Measurements from ENCODE around the gene WNT9A. TPM values are rescaled to one million over a fixed set of nuclear protein-coding genes. Genes with fewer than 3 reads are reported as not detected.
A peak's percentile ranks its signal among the peaks of the same experiment; 100 is the strongest.

Gene WNT9A
- total RNA-seq, 2 donors from 2014 or later = 1.4 to 2.0 TPM

DNA sequence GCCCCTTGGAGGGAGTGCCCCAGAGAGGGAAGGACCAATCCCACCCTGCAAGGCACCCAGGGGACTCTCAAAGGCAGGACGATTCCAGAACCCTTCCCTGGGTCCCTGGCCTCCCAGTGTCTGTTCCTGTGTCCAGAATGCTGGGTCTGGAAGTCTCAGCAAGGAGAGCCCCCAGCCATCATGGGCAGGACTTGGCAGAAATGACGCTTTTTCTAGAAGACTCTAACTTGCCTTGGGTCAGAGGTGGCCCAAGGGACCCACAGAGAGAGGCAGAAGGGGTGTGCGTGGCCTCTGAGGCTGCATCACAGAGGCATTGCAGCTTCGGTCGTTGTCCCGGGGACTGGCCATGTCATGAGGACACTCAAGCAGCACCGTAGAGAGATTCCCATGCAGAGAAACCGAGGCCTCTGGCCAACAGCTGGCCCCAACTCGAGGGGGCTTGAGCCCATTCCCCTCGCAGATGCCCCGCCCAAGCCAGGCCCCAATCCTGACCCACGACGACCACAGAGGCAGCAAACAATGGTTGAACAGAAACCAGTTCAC, 57.8 kb downstream of the WNT9A start:
- Histone ChIP-seq H3K4me3 (no peak overlapping the region), H3K27me3 (replicated peaks; ENCODE audit: insufficient read depth) (no peaks in the 10 kb centered on the region), H3K36me3 (no peaks in the 10 kb centered on the region), H3K4me1 (replicated peaks) (peaks cover 8% of the 10 kb centered on the region), H3K27ac (no peak overlapping the region), H3K9me3 (no peaks in the 10 kb centered on the region)
- no peak for TF ChIP-seq POLR2AphosphoS5 (IDR thresholded peaks at IDR 0.05)
- TF ChIP-seq, protein P1, sequence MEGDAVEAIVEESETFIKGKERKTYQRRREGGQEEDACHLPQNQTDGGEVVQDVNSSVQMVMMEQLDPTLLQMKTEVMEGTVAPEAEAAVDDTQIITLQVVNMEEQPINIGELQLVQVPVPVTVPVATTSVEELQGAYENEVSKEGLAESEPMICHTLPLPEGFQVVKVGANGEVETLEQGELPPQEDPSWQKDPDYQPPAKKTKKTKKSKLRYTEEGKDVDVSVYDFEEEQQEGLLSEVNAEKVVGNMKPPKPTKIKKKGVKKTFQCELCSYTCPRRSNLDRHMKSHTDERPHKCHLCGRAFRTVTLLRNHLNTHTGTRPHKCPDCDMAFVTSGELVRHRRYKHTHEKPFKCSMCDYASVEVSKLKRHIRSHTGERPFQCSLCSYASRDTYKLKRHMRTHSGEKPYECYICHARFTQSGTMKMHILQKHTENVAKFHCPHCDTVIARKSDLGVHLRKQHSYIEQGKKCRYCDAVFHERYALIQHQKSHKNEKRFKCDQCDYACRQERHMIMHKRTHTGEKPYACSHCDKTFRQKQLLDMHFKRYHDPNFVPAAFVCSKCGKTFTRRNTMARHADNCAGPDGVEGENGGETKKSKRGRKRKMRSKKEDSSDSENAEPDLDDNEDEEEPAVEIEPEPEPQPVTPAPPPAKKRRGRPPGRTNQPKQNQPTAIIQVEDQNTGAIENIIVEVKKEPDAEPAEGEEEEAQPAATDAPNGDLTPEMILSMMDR (IDR thresholded peaks at IDR 0.05) = no peak
- TF ChIP-seq POLR2A (IDR thresholded peaks at IDR 0.05) = no peak
- intact Hi-C loops (cut with DNase I) = loop anchor here (5.0 to 10.0 kb wide), 3 partner anchors 52 to 125 kb away; no protein-coding TSS in a partner anchor
- peak; percentile 2 for DNase-seq (ENCODE audit: low spot score)
- 82% methylated on average over 13 of the region's 13 CpGs for WGBS

DNA sequence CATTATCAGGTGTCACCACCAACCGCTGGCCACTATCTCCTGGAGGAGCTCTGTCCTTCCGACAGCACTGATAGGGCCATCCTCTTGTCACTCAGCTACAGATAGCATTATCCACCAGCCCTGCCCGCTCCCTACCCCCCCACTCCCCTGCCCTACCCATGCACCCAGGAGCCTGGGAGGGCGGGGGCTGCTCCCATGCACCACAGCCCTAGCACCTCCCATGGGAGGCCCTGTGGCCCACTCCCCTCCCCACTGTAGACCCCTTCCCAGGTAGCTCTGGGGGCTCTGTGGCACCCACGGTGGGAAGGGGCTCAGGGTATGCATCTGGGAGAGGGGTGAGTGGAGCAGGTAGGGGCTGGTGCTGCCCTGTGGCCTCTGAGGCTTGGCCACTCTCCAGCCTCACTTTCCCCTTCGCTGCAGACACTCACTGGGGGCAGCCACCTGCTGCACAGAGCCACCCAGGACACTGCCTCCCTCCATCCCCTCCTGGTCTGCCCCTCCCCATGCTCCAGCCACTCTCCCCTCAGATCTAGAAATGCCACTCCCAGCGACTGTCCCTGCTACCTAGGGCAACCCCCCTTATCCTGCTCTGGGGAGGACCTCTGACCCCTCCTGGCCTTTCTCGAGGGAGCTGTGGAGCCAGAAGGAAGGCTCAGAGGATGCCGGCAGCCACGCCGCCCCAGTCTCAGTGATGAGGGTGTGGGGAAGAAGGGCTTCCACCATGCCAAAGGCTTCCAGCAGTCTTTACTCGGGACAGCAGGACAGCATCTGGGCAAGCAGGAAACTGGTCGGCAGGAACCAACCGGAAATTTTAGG, 58.5 kb downstream of the WNT9A start:
- TF ChIP-seq, protein P1 (IDR thresholded peaks at IDR 0.05) = no peak
- TF ChIP-seq POLR2A (IDR thresholded peaks at IDR 0.05) (no peak), POLR2AphosphoS5 (IDR thresholded peaks at IDR 0.05) (no peak)
- DNase-seq (ENCODE audit: low spot score) = no peak
- intact Hi-C loops (cut with DNase I) = loop anchor here (5.0 to 10.0 kb wide), 3 partner anchors 53 to 124 kb away; no protein-coding TSS in a partner anchor

DNA sequence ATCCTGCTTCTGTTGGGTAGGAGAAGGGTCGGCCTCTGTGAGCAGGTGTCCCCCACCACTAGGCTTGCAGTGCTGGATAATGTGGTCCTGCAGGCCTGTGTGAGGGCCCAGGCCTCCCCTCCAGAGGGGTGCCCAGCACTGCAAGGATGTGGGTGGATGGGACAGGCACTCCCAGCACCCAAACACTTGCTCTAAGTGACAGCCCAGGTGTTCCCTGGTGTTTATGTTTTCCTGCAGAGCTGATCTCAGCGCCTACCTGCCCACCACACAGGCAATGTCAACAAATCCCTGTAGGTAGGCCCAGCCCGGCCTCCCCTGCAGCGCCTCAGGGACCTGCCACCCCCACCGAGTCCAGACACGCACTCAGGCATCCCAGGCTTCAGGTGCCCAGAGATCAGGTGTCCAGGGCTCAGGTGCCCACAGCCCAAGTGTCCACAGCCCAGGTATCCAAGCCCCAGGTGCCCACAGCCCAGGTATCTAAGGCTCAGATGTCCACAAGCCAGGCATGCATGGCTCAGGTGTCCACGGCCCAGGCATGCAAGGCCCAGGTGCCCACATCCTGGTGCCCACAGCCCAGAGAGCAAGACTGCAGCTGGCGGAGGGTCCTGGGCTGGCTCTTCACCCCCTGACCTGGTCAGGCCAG, 59.2 kb downstream of the WNT9A start:
- no peak overlapping the region for H3K4me3 ChIP-seq
- intact Hi-C loops (cut with DNase I) = loop anchor here (5.0 to 10.0 kb wide), 3 partner anchors 54 to 124 kb away; no protein-coding TSS in a partner anchor
- H3K27ac ChIP-seq = peak overlapping the region; percentile 78 to 85
- H3K4me1 ChIP-seq (replicated peaks) = peaks cover 8% of the 10 kb centered on the region
- WGBS = 88% methylated on average over 8 of the region's 8 CpGs
- no peaks in the 10 kb centered on the region for H3K9me3 ChIP-seq
- DNase-seq (ENCODE audit: low spot score) = no peak
- H3K36me3 ChIP-seq = no peaks in the 10 kb centered on the region
- TF ChIP-seq POLR2A (IDR thresholded peaks at IDR 0.05) (no peak), POLR2AphosphoS5 (IDR thresholded peaks at IDR 0.05) (no peak)
- TF ChIP-seq, protein P1 (IDR thresholded peaks at IDR 0.05) = no peak
- no peaks in the 10 kb centered on the region for H3K27me3 ChIP-seq (replicated peaks; ENCODE audit: insufficient read depth)

More for the DNA sequence above, 58.5 kb downstream of the WNT9A start:
- Histone ChIP-seq H3K9me3 (no peaks in the 10 kb centered on the region), H3K27me3 (replicated peaks; ENCODE audit: insufficient read depth) (no peaks in the 10 kb centered on the region), H3K27ac (no peak overlapping the region), H3K36me3 (no peaks in the 10 kb centered on the region), H3K4me3 (no peak overlapping the region), H3K4me1 (replicated peaks) (peaks cover 8% of the 10 kb centered on the region)
- 73% methylated on average over 14 of the region's 14 CpGs for WGBS

DNA sequence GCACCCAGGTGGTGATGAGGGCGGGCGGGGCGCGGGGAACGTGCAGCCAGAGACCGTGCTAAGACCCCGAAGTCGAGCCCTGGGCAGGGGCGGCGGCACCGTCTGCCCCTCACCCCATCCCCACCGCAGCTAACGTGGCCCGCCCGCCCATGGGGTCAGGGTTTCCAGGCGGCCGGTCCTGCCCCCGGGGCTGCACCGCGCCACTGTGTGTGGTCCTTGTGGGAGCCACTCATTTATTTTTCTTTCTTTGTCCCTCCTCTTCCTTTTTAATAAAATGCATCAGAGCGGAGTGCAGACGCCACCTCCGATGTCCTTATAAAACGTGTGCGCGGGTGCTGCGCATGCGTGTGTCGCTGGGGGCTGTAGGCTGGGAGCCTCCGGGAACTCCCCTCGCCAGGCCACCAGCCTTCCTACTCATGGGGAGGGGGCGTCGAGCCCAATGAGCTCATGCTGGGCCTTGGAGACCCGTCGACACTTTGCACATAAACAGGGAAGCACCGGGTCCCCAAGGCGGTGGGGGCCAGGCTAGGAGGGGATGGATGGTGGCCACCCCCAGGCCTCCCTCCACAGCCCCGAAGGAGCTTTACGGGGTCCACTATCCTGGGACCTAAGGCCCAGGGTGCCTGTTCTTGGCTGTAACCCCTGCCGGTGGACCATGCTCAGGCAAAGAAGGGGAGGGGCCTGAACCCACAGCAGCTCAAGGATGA, 59.9 kb downstream of the WNT9A start:
- peak overlapping the region; percentile 31 to 47 for H3K4me3 ChIP-seq
- peak; percentile 29 for DNase-seq (ENCODE audit: low spot score)
- peaks cover 8% of the 10 kb centered on the region for H3K4me1 ChIP-seq (replicated peaks)
- H3K9me3 ChIP-seq = no peaks in the 10 kb centered on the region
- H3K27me3 ChIP-seq (replicated peaks; ENCODE audit: insufficient read depth) = no peaks in the 10 kb centered on the region
- H3K27ac ChIP-seq = peak overlapping the region; percentile 78 to 85
- H3K36me3 ChIP-seq = no peaks in the 10 kb centered on the region
- WGBS = 14% methylated on average over 36 of the region's 40 CpGs
- TF ChIP-seq POLR2A (IDR thresholded peaks at IDR 0.05) (peak; percentile 44), POLR2AphosphoS5 (IDR thresholded peaks at IDR 0.05) (peak; percentile 75)
- TF ChIP-seq, protein P1 (IDR thresholded peaks at IDR 0.05) = no peak
- intact Hi-C loops (cut with DNase I) = loop anchor here (5.0 to 10.0 kb wide), 3 partner anchors 54 to 123 kb away; no protein-coding TSS in a partner anchor
